NCI-H526 treated with DMSO at 0.1 percent for 48 hours (cell line): Measurements from ENCODE around the gene PALB2.

Source experiments
- DNase-seq: peaks from one replicate; lab custom pipeline; 2025; lab: John Stamatoyannopoulos, UW

Gene PALB2

DNA sequence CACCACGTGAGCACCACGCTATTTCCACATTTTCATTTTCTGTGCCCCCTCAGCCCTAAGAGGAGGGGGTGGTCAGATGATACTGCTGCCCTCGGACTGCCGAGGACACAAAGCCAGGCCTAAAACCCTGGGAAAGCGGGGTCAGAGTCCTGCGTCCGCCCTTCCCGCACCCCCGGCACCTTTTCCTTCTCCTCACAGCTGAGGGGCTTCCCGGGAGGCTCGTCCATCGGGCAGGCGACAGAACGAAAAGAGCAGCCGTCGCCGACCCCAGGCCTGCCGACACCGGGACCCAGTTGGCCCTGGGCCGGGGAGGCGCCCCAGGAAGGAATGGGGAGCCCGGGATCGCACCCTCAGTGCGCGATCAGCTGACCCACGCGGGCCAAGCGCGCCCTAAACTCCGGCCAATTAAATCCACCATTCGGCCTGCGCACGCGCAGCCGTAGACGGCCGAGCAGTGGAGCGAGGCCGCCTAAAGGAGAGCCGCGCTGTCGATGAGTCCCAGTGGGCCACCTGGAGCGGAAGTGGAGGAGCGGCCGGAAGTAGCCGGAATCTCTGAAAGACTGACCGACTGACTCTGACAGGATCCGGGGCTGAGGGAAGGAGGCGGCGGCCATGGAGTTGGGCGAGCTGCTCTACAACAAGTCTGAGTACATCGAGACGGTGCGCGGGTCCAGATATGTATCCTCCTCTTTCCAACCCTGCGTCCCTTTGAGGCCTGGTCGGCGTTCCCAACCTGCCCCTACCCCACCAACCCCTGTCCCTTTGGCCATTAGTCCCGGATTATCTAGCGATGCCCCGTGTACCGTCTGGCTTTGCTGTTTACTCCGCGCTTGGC lies at the start of gene PALB2, which contains the start of gene DCTN5:
PALB2 (minus strand) TSS at position 380 of the 835 bp plus-strand sequence; CDS start at position 227, 153 bp downstream.
DCTN5 (plus strand) TSS at position 536 of the 835 bp plus-strand sequence; CDS start at position 613, 77 bp downstream.
- DNase-seq: peak; percentile 85

DNA sequence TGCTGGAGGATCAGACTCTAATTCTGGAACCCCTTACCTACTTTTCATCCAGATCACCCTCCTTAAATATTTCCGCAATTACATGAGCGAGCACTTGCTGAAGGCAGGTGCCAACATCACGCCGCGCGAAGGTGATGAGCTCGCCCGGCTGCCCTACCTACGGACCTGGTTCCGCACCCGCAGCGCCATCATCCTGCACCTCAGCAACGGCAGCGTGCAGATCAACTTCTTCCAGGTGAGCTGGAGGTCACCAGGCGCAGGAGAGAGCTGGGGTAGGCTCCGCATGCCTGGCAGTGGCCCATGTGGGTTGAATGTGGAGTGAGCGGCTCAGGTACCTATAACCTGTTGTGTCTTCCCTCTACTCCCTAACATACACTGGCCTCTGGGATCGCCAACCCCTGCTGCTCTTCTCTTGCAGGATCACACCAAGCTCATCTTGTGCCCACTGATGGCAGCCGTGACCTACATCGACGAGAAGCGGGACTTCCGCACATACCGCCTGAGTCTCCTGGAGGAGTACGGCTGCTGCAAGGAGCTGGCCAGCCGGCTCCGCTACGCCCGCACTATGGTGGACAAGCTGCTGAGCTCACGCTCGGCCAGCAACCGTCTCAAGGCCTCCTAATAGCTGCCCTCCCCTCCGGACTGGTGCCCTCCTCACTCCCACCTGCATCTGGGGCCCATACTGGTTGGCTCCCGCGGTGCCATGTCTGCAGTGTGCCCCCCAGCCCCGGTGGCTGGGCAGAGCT lies 48.5 kb upstream of the PALB2 start:
- no peak for DNase-seq

DNA sequence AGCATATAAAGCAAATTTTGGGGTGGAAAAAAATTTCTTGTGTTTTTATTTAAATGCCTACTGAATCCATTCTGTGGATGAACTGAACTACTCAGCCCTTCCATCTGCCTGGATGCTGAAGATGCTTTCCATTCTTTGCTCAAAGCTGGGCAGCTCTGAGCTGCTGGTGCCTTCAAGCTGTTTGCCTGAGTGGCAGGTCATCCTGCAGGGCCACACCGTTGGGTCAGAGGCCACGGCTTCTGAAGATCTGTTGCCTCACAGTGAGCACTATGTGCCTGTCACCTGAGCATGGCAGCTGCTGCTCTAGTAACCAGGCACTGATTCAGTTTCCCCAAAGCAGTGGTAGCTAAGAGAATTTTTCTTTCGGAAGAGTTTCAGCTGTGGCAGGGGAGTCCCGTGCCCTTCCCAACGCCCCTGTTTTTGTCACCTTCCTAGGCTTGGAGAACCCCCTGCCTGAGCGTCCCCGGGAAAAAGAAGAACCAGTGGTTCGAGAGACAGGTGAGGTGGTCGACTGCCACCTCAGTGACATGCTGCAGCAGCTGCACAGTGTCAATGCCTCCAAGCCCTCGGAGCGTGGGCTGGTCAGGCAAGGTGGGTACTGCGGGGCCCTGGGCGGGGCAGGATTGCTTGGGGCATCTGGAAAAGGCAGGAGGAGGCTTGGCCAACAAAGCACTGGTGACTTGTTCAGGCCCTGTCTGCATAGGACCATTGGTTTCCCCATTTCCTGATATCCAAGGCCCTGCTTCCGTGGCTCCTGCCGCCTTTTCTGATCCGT lies 46.1 kb upstream of the PALB2 start:
- DNase-seq: no peak

DNA sequence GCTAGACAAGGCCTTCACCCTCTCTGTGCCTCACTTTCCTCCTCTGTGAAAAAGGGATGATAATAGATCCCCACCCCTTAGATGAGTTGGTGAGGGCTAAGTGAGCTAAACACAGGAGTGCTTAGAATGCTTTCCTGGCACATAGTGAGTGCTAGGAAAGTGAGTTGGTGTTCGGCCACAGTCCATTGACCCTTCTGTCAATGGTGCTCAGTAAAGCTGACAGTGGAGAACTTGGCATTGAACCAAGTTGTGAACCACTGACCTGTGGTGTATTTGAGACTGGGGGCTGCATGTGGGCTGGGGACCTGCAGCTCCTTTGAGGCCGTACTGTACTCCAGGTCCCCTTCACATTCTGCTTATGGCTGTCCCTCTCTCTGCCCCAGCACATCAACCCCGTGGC lies 42.4 kb upstream of the PALB2 start:
- DNase-seq: no peak

DNA sequence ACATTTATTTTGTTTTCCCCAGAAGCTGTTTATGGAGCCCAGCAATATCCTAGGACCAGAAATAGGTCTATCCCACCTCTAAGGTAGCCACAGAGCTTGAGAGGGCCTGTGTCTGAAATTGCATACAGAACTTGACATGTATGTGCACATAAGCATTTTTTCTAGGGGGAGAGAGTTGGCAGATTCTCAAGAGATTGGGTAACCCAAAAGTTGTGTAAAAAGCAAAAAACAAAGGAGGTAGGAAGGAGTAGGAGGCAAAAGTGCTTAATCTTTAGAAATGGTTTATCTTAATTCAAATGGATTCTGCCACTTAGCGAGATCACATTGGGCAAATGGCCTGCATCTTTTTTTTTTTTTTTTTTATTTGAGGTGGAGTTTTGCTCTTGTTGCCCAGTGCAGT lies 41.1 kb upstream of the PALB2 start:
- DNase-seq: no peak

DNA sequence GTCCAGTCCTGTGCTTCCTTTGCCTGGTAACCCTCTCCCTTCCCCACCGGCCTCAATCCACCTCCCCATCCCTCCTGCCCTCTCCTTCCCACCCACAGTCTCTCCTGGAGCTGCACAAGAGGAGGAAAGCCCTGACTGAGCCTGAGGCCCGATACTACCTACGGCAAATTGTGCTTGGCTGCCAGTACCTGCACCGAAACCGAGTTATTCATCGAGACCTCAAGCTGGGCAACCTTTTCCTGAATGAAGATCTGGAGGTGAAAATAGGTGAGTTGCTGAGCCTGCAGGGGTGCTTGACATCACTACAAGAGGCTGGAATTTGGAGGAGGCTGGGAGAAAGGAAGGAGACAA lies 38.9 kb upstream of the PALB2 start:
- no peak for DNase-seq

DNA sequence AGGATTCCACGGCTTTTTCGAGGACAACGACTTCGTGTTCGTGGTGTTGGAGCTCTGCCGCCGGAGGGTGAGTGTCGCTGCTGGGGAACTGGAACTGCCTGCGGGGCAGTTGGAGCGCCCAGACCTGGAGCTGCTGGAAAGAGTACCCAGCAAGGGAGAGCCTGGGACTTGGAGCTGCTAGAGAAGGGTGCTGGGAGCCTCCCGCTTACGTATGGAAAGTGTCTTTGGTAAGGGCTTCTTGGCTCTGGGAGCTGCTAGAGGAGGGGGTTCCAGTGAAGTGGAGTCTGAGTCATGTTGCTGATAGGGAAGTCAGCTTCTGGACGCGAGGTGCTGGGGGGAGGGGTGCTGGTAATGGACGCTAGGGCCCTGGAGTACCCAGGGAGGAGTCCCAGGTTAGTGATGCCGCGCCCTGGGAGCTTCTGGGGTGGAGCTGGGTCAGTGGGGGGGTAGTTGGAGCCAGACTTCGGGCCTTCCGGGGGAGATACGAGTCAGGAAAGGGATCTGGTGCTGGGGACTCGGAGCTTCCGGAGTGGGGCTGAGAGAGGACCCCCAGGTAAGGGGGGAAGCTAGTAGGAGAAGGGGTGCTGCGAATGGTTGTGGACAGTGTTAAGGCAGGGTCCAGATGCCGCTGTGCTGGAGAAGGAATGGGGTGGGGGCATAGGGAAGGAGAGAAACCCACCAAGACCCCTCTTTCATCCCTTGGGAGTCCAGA lies 38.3 kb upstream of the PALB2 start:
- peak; percentile 6 for DNase-seq

DNA sequence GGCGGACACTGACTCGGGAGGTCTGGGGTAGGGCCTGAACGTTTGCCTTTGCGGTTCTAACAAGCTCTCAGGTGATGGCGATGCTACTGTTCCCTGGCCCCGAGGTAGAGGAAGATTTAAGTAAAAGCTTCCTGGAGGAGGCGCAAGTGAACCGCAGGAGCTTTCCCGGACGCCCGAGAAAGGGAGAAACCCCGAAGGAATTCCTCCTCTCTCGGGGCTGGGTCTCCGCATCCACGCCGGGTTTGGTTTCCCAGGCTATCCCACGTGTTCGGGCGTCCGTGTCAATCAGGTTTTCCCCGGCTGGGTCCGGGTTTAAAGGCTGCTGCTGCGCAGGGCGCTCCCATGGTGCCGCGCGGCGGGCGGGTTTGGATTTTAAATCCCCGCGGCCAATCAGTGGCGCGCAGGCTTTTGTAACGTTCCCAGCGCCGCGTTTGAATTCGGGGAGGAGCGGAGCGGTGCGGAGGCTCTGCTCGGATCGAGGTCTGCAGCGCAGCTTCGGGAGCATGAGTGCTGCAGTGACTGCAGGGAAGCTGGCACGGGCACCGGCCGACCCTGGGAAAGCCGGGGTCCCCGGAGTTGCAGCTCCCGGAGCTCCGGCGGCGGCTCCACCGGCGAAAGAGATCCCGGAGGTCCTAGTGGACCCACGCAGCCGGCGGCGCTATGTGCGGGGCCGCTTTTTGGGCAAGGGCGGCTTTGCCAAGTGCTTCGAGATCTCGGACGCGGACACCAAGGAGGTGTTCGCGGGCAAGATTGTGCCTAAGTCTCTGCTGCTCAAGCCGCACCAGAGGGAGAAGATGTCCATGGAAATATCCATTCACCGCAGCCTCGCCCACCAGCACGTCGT lies 37.5 kb upstream of the PALB2 start, which contains the start of gene PLK1:
PLK1 (plus strand) TSS at position 460 of the 844 bp plus-strand sequence; CDS start at position 504, 44 bp downstream.
- peak; percentile 84 for DNase-seq

DNA sequence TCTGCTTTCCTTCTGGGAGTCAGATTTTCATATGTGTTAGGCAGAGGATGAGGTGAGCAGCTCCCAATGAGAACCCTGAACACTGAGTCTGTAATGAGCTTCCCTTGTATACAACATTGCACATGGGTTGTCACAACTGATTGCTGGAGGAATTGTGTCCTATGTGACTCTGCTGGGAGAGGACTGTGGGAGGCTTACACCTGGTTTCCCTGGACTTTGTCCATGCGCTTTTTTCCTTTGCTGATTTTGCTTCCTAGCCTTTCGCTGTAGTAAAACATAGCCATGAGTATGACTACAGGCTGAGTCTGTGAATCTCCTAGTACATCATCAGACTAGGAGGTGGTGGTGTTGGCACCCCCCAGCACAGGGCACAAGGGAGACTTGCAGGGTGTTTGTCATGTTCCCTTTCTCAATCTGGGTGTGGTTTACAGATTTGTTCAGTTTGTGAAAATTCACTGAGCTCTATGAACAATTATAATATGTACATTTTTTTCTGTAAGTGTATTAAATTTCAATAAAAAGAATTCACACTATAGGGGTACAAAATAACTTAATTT lies 35.9 kb upstream of the PALB2 start:
- no peak for DNase-seq

DNA sequence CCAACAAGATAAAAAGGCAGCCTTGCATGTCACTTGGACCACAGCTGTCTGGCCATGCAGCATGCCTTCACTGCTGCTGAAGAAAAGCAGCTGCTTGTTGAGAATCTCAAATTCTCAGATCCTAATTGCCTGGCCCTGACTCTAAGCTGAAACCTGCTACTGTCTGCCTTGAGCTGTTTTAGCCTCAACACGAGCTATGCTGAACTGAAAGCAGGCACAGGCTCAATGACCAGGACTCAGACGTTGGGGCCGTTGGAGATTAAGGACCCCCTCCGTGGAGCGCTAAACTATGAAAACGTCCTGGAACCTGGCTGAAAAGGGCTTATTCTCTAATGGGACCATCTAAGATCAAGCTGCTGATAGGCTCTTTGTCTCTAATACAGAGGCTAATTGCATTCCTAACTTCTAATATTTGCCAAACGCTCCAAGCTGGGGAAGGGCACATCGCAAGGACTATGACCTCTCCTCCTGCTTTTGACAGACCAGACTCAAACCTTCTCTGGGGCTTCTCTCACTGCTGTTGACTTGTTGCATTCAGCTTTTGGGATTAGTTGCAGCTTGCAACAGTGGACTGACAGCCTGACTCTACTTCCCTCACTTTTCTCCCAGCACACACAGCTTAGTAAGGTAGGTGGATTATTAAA lies 33.0 kb upstream of the PALB2 start:
- DNase-seq: no peak

DNA sequence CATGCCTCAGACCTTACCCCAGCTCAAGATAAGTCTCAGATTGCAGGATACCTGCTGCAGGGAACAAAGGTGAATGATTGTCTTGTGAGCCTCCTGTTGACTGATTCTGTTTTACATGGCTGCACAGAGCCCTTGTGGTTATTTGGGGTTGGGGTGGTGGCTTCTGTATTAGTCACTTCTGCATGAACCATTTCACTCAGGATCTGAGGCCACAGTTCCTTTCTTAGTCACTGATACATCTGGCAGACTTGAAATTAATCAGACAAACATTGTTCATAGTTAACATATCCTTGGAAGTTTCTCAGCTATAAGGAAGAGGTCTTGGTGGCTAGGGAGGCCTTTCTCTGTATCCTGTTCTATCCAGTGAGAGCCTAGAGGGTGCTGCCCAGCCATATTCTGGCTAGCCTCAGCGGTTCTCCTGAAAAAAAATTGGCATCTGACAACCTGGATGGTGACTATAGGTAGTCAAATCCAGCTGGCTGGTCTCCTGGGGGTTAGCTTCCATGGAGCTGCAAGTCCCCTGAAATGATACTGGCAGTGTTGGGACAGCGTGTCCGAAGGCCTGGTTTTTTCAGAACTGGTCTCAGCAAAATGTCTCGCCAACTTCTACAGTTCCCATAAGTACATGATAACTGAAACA lies 29.1 kb upstream of the PALB2 start:
- DNase-seq: no peak

DNA sequence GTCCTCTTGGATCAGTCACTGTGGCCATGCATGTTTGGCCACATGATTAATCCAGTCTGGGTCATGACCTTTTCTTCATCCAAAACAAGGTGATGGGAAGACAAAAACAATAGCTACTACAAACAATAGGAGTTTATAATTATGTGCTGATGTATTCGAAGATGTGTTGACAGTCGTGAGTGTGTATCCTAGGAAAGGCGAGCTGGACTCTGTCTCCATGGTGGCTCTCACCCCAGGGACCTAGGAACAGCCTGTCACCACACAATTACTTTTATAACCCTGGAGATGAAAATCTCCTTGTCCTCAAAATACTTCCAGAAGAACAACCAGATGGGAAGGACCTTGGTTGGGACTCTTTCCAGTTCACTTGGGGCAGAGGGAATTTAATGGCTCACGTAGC lies 27.8 kb upstream of the PALB2 start:
- no peak for DNase-seq

DNA sequence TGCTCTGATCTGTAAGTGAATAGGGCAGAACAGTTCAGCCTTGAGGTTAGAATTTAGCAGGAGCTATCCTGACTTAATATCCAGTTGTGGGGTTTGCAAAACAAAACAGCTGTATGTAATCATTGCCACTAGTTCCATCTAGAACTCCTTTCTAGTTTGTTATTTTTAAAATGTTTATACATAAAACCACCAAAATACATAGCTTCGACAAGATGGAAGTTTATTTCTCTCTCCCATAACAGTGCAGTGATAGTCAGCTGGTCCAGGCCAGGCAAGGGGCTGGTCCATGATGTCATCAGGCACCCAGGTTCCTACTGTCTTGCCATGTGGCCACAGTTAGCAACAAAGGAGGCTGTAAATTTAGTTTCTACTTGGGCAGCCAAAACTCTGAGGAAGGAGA lies 27.1 kb upstream of the PALB2 start:
- DNase-seq: no peak

DNA sequence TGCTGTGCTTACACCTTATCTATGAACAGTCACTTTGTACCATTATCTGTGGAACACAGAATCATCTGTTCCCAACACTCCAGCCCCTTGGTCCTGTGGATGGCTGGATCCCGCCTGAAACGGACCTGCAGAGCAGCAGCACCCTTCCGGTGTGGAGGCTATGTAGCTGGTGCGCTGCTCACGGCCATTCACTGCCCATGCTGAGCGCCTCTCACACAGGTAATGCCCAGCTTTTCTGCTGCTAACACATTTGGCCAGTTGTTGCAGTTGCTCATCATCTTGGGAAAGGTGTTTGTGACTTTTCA lies 26.2 kb upstream of the PALB2 start:
- DNase-seq: no peak

DNA sequence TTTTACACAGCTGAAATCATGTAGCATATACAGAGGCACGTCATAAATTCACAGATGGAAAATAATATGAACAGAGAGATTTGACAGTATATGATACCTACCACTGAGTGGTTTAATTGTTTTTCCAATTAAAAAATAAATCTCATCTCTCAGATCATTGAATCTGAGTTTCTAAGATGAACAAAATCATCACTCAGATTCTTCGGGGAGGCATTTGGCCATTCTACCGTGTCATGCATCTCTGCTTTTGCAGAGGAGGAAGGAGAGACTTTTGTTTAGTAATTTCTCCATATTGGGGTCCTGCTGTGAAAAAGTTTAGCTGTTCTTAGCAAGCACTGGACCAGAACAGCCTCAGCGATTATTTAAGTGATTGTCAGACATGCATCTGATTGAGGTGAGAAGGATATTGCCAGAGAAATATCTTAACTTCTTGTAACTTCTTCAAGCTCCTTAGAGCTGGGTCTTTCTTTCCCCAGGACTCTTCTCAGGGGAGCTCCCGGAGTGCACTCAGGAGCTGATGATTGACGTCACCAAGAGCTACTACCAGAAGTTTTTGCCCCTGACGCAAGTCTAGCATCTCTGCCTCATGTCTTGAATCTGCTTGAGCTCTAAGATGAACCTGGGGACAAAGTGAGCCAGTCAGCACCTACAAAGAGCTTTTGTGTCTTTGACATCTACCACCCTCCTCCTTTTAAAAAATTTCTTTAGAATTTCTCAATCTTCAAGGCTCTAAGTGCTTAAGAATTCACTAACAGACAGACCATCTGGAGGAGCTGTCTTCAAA lies 25.7 kb upstream of the PALB2 start:
- DNase-seq: no peak

DNA sequence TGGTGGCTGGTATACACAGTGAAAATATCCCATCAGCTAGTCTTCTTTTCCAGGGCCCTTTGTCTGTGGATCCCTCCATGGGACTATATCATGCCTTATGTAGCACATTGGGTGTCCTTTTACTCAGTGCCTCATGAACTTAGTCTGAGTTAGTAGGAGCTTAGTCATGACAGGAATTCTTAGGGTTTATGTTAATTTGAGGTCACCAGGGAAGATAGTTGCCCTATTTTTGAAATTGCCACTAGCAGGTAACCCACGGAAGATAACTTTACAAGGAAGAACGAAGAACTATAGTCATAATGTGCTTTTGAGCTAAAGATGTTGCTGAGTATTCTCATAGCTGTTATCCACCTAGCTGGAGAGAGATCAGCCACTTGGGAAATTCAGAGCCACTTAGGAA lies 22.8 kb upstream of the PALB2 start:
- DNase-seq: no peak

DNA sequence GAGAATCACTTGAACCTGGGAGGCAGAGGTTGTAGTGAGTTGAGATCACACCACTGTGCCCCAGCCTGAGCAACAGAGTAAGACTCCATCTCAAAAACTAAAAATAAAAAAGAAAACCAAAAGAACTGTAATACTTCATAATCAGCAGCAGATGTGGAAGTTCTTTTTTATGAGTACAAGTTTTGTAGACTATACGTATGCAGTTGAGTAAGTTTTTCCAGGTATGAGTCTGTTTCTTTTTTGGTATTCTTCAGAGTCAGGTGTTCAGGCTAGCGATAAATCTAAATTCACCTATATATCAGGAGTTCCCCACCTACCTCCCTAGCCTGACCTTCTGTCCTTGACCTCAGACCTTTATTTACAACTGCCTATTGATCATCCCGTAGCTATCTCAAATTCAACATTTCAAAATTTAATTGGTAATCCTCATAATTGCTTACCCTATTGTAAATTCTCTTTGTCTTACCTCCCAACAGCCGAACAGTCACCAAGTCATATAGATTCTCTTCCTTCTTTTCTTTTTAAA lies 10.9 kb upstream of the PALB2 start:
- DNase-seq: no peak

DNA sequence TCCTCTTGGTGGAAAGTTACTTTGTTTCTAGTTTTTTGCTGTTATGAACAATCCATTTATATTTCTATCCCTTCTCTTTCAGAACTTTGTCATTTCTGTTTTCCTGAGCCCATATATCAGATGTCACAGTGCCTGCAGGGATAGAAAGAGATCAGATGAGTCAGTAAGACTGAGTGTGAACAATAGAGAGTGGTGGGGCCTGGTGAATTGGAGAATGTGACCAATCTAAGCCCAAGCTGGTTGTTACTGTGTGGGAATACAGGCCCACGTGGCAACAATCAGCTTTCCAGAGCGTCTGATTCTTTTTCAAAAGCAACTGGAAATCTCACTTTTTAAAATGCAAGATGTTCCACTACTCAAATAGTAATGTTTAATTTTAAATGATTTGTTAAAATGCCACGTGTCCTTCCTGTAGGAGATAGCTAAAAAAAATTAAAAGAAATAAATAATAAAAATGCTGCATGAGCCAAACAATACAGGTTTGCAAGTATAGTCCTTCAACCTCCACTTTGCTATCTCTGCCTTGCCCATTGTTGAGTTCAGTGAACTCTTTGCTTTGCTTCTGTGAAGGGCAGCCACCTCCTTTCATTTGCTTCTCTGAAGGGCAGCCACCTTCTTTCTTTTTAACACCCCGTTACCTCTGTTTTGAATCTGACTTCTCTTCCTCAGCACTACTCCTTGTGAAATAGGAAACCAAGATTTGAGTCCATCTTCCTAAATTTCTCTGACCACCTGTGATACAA lies 9.7 kb upstream of the PALB2 start:
- DNase-seq: no peak
